Measurements from ENCODE around the gene ELMO1. TPM values are rescaled to one million over a fixed set of nuclear protein-coding genes. Genes with fewer than 3 reads are reported as not detected.

The ELMO1 gene
- total and polyA plus RNA-seq, 4 donors = 6.7 to 51.5 (median 14.8) TPM

GRCh38 chr7:37284805-37285231, 163.8 kb downstream of the ELMO1 start:
- Histone ChIP-seq H3K27me3 (ENCODE audit: control insufficient read depth in 4 of 4, insufficient read depth in 4 of 4, low read length in 3 of 4) (no peaks in the 10 kb centered on the region), H3K4me3 (ENCODE audit: low read depth in 1 of 3, low read length in 3 of 3) (no peak overlapping the region), H3K9ac (ENCODE audit: low read depth in 1 of 2, low read length in 2 of 2) (no peak overlapping the region), H3K27ac (ENCODE audit: low read depth in 1 of 2, low read length in 2 of 2) (no peak overlapping the region), H3K9me3 (ENCODE audit: control insufficient read depth in 4 of 4, low read length in 3 of 4) (no peaks in the 10 kb centered on the region), H3K4me1 (ENCODE audit: control insufficient read depth in 4 of 4, insufficient read depth in 4 of 4, low read length in 3 of 4) (peaks cover 4 to 27% (median 17%) of the 10 kb centered on the region in 4 donors), H3K36me3 (ENCODE audit: control insufficient read depth in 4 of 4, insufficient read depth in 3 of 4, low read depth in 1 of 4, low read length in 3 of 4) (no peaks in the 10 kb centered on the region)
- TF ChIP-seq HNF4G (IDR thresholded peaks at IDR 0.05) (no peak), FOXA1 (IDR thresholded peaks at IDR 0.05) (no peak), NR2F2 (IDR thresholded peaks at IDR 0.05) (peak; percentile 14), CTCF (IDR thresholded peaks at IDR 0.05; ENCODE audit: low read depth, low read length, missing input control) (peak; percentile 91), RAD21 (IDR thresholded peaks at IDR 0.05) (peak; percentile 96 to 97), RXRA (IDR thresholded peaks at IDR 0.05) (peak in 1 of 2 donors; percentile 8)
- peak; percentile 62 for DNase-seq (ENCODE audit: low spot score)
- 64% methylated on average over 6 of the region's 6 CpGs for WGBS

GRCh38 chr7:37284285-37284684, 164.4 kb downstream of the ELMO1 start:
- DNase-seq (ENCODE audit: low spot score) = no peak
- H3K36me3 ChIP-seq (ENCODE audit: control insufficient read depth in 4 of 4, insufficient read depth in 3 of 4, low read depth in 1 of 4, low read length in 3 of 4) = no peaks in the 10 kb centered on the region
- H3K27me3 ChIP-seq (ENCODE audit: control insufficient read depth in 4 of 4, insufficient read depth in 4 of 4, low read length in 3 of 4) = no peaks in the 10 kb centered on the region
- H3K27ac ChIP-seq (ENCODE audit: low read depth in 1 of 2, low read length in 2 of 2) = no peak overlapping the region
- 66% methylated on average over 4 of the region's 4 CpGs for WGBS
- no peaks in the 10 kb centered on the region for H3K9me3 ChIP-seq (ENCODE audit: control insufficient read depth in 4 of 4, low read length in 3 of 4)
- H3K4me1 ChIP-seq (ENCODE audit: control insufficient read depth in 4 of 4, insufficient read depth in 4 of 4, low read length in 3 of 4) = peaks cover 4 to 27% (median 17%) of the 10 kb centered on the region in 4 donors
- no peak overlapping the region for H3K9ac ChIP-seq (ENCODE audit: low read depth in 1 of 2, low read length in 2 of 2)
- no peak overlapping the region for H3K4me3 ChIP-seq (ENCODE audit: low read depth in 1 of 3, low read length in 3 of 3)
- TF ChIP-seq ZBTB33 (IDR thresholded peaks at IDR 0.05) (no peak), JUND (IDR thresholded peaks at IDR 0.05) (no peak), REST (IDR thresholded peaks at IDR 0.05) (no peak), GABPA (IDR thresholded peaks at IDR 0.05 in 1 of 2, conservative IDR thresholded peaks at IDR 0.05 in 1 of 2) (no peak), RAD21 (IDR thresholded peaks at IDR 0.05) (no peak)

- Histone ChIP-seq H3K36me3 (ENCODE audit: control insufficient read depth in 4 of 4, insufficient read depth in 3 of 4, low read depth in 1 of 4, low read length in 3 of 4) (no peaks in the 10 kb centered on the region), H3K9me3 (ENCODE audit: control insufficient read depth in 4 of 4, low read length in 3 of 4) (no peaks in the 10 kb centered on the region), H3K4me1 (ENCODE audit: control insufficient read depth in 4 of 4, insufficient read depth in 4 of 4, low read length in 3 of 4) (peaks cover 4 to 27% (median 17%) of the 10 kb centered on the region in 4 donors), H3K4me3 (ENCODE audit: low read depth in 1 of 3, low read length in 3 of 3) (no peak overlapping the region), H3K9ac (ENCODE audit: low read depth in 1 of 2, low read length in 2 of 2) (no peak overlapping the region), H3K27me3 (ENCODE audit: control insufficient read depth in 4 of 4, insufficient read depth in 4 of 4, low read length in 3 of 4) (no peaks in the 10 kb centered on the region), H3K27ac (ENCODE audit: low read depth in 1 of 2, low read length in 2 of 2) (no peak overlapping the region)
- DNase-seq (ENCODE audit: low spot score) = no peak
- WGBS = 87% methylated on average over 4 of the region's 4 CpGs
- TF ChIP-seq HNF4G (IDR thresholded peaks at IDR 0.05) (no peak), CTCF (IDR thresholded peaks at IDR 0.05; ENCODE audit: low read depth, low read length, missing input control) (no peak), JUND (IDR thresholded peaks at IDR 0.05) (no peak), FOXA2 (IDR thresholded peaks at IDR 0.05) (no peak), EGR1 (IDR thresholded peaks at IDR 0.05; ENCODE audit: low read depth in 2 of 2) (no peak), RAD21 (IDR thresholded peaks at IDR 0.05) (no peak), ZBTB33 (IDR thresholded peaks at IDR 0.05) (no peak), NR2F2 (IDR thresholded peaks at IDR 0.05) (no peak), RXRA (IDR thresholded peaks at IDR 0.05) (no peak)
Measured at GRCh38 chr7:37283716-37284115, 164.9 kb downstream of the ELMO1 start.

Data from liver (tissue), 9 donors.